ENCODE measurements around the gene KAZN.

The KAZN gene

GRCh38 chr1:15157524-15158399 lies 559.3 kb downstream of the KAZN start:
- no peak for DNase-seq

- no peak for DNase-seq
These were observed 560.2 kb downstream of the KAZN start for GRCh38 chr1:15158506-15159165.

- DNase-seq = no peak
These were observed 560.7 kb downstream of the KAZN start for GRCh38 chr1:15159166-15159555.

- no peak for DNase-seq
These were observed 562.1 kb downstream of the KAZN start for GRCh38 chr1:15160626-15161025.

GRCh38 chr1:15167386-15167785 lies 568.9 kb downstream of the KAZN start:
- DNase-seq = no peak

Data from NCI-H1105 (cell line).